B cell (primary cell): Measurements from ENCODE around the gene NPBWR2.

Experiments
- EZH2 ChIP-seq: IDR thresholded peaks from 2 replicates; pipeline ENCODE4 v1.6.1; 2012; ENCODE audit warnings: borderline replicate concordance, low read depth, mild to moderate bottlenecking, moderate library complexity, low read length; ENCODE audit not compliant: insufficient read depth, poor library complexity, severe bottlenecking
- TF ChIP-seq, protein P1 (sequence below): fragments of 200-600 bp; IDR thresholded peaks from one replicate; pipeline ENCODE4 v1.8.0; 2022; ENCODE audit warnings: antibody characterized with exemption, mild to moderate bottlenecking

DNA sequence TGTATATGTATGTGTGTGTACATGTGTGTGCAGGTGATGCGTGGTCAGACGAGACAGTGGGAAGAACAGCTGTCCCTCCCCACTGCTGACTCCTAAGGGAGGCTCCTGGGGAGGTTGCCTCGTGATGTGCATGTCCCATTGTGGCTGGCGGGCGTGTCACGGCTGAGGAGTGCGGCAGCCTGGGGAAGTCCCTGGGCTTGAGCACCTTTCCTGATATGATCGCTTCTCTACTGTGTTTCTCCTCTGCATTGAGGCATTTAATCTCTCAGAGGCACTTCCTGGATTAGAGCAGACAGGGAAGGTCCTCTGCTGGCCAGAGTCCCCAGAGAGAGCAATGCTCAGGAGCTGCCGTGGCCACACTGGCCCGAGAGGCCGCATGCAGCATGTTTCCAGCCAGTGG is 11.4 kb downstream of the NPBWR2 start:
- TF ChIP-seq, protein P1, sequence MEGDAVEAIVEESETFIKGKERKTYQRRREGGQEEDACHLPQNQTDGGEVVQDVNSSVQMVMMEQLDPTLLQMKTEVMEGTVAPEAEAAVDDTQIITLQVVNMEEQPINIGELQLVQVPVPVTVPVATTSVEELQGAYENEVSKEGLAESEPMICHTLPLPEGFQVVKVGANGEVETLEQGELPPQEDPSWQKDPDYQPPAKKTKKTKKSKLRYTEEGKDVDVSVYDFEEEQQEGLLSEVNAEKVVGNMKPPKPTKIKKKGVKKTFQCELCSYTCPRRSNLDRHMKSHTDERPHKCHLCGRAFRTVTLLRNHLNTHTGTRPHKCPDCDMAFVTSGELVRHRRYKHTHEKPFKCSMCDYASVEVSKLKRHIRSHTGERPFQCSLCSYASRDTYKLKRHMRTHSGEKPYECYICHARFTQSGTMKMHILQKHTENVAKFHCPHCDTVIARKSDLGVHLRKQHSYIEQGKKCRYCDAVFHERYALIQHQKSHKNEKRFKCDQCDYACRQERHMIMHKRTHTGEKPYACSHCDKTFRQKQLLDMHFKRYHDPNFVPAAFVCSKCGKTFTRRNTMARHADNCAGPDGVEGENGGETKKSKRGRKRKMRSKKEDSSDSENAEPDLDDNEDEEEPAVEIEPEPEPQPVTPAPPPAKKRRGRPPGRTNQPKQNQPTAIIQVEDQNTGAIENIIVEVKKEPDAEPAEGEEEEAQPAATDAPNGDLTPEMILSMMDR, result no peak
- no peak for TF ChIP-seq EZH2
